Measurements from ENCODE around the gene CCL19. TPM values are rescaled to one million over a fixed set of nuclear protein-coding genes. Genes with fewer than 3 reads are reported as not detected.

Gene CCL19
- total and polyA plus RNA-seq, 2 of the 8 experiments (the other 6 are each of a cell fraction or from before 2014, with no cell fraction given), result not detected

DNA sequence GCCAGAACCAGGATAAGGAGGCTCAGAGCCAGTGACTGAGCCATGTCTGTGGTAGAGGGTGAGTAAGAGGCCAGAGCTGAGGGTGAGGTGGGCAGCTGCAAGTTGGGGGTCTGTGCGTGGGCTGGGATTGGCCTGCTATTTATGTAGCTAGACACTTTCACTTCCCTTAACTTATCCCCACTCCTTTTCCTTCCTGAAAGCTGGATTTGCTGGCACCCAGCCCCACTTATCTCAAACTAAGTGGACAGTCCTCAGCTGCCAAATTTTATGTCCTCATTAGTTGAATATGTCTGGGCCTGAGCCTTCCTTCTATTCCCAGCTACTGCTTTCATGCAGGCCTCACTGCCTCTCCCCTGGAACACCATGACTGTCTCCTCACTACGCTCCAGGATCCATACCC lies 18.9 kb upstream of the CCL19 start, which contains the start of gene CCL21:
Gene CCL21 (minus strand): TSS at position 114 of the 400 bp plus-strand sequence. CDS start 70 bp downstream, at position 44.
- no peaks in the 10 kb centered on the region for H3K4me1 ChIP-seq (replicated peaks in 1 of 4; ENCODE audit: control insufficient read depth in 3 of 4, insufficient read depth in 4 of 4, low read length in 3 of 4)
- H3K4ac ChIP-seq (replicated peaks; ENCODE audit: insufficient read length, low read depth, low read length), result no peak within 1 kb of the TSS
- H4K91ac ChIP-seq (replicated peaks; ENCODE audit: insufficient read length, low read length), result no peak within 1 kb of the TSS
- POLR2A ChIA-PET (ENCODE audit: partially characterized antibody), result no interaction called here
- H3K9me3 ChIP-seq (ENCODE audit: insufficient read depth in 2 of 2, low read depth in 1 of 2, low read length in 1 of 2), result no peaks in the 10 kb centered on the region
- no peak within 1 kb of the TSS for H4K8ac ChIP-seq (ENCODE audit: extremely low read depth, insufficient read depth, low read length)
- no peak within 1 kb of the TSS for H4K5ac ChIP-seq (ENCODE audit: insufficient read length, low read depth, low read length)
- H3K23me2 ChIP-seq (ENCODE audit: low read depth, low read length), result no peaks in the 10 kb centered on the region
- H3K56ac ChIP-seq (replicated peaks; ENCODE audit: insufficient read length, low read depth, low read length), result no peak within 1 kb of the TSS
- H3K9ac ChIP-seq (replicated peaks in 1 of 4; ENCODE audit: extremely low read depth in 1 of 4, low read depth in 3 of 4, low read length in 3 of 4), result no peak within 1 kb of the TSS
- H2AFZ ChIP-seq (ENCODE audit: low read length), result no peak within 1 kb of the TSS
- H3K4me2 ChIP-seq (ENCODE audit: insufficient read depth in 1 of 2, low read depth in 2 of 2, low read length in 2 of 2), result no peak within 1 kb of the TSS
- 81% methylated on average over 2 of the region's 2 CpGs; no CpG with 5 or more reads in 1 of the 2 experiments for WGBS, 2 experiments (ENCODE audit: extremely low coverage in 1 of 2, insufficient coverage in 1 of 2, insufficient read length in 1 of 2, insufficient replicate concordance in 2 of 2, low coverage in 1 of 2, low lambda C conversion rate in 2 of 2, missing lambda C conversion rate in 1 of 2)
- no peak within 1 kb of the TSS for H2BK120ac ChIP-seq (replicated peaks; ENCODE audit: low read depth, low read length)
- H3K27me3 ChIP-seq (replicated peaks in 1 of 4; ENCODE audit: control insufficient read depth in 3 of 4, extremely low read depth in 1 of 4, insufficient read depth in 3 of 4, low read length in 3 of 4), result no peaks in the 10 kb centered on the region; a peak in 3 of 7 replicates
- H3K79me2 ChIP-seq (ENCODE audit: control insufficient read depth in 1 of 2, insufficient read depth in 2 of 2, low read length in 2 of 2), result no peaks in the 10 kb centered on the region
- FAIRE-seq (no peak), DNase-seq (ENCODE audit: low read depth in 1 of 2, low spot score in 2 of 2) (no peak)
- H4K20me1 ChIP-seq (replicated peaks in 1 of 2; ENCODE audit: control insufficient read depth in 1 of 2, insufficient read depth in 2 of 2, low read length in 2 of 2), result no peaks in the 10 kb centered on the region
- CTCF ChIA-PET (ENCODE audit: partially characterized antibody), result interaction anchor here (0.6 to 2.2 kb wide), 7 partner anchors 8 to 72 kb away, joined by 3 to 15 read pairs (median 4); no protein-coding TSS in a partner anchor
- H3K27ac ChIP-seq (ENCODE audit: low read depth, low read length), result no peak within 1 kb of the TSS
- no peaks in the 10 kb centered on the region for H3K79me1 ChIP-seq (ENCODE audit: low read depth, low read length)
- H3K4me3 ChIP-seq (ENCODE audit: extremely low read depth in 1 of 4, insufficient read depth in 2 of 4, low read depth in 3 of 4, low read length in 4 of 4), result no peak within 1 kb of the TSS
- no peak within 1 kb of the TSS for H2BK15ac ChIP-seq (ENCODE audit: low read length)
- H2AK5ac ChIP-seq (ENCODE audit: low read depth, low read length), result no peak within 1 kb of the TSS
- no peak within 1 kb of the TSS for H2BK12ac ChIP-seq (ENCODE audit: low read depth, low read length)
- no peak within 1 kb of the TSS for H3K14ac ChIP-seq (ENCODE audit: insufficient read length)
- no peak within 1 kb of the TSS for H3K18ac ChIP-seq (ENCODE audit: extremely low read depth, low read length)
- no peaks in the 10 kb centered on the region for H3K36me3 ChIP-seq (ENCODE audit: control insufficient read depth in 2 of 4, insufficient read depth in 4 of 4, low read length in 3 of 4)
- no peak within 1 kb of the TSS for H2BK20ac ChIP-seq (ENCODE audit: low read length)
- no peak within 1 kb of the TSS for H2BK5ac ChIP-seq (ENCODE audit: low read depth, low read length)
- no peak within 1 kb of the TSS for H3K23ac ChIP-seq (ENCODE audit: insufficient read length)
- TF ChIP-seq SIRT6 (IDR thresholded peaks at IDR 0.05; ENCODE audit: low read length), result no peak
- no peak for TF ChIP-seq RXRA (IDR thresholded peaks at IDR 0.05; ENCODE audit: insufficient read depth, low read depth, low read length)
- no peak for TF ChIP-seq BACH1 (IDR thresholded peaks at IDR 0.05; ENCODE audit: low read length)
- TF ChIP-seq CTBP2 (IDR thresholded peaks at IDR 0.05; ENCODE audit: borderline replicate concordance, insufficient read depth, insufficient read length, low read length), result no peak
- no peak for TF ChIP-seq NANOG (IDR thresholded peaks at IDR 0.05; ENCODE audit: insufficient read depth, low read depth, low read length, poor library complexity, severe bottlenecking)
- no peak for TF ChIP-seq CHD1 (IDR thresholded peaks at IDR 0.05; ENCODE audit: low read depth, low read length)
- no peak for TF ChIP-seq NRF1 (IDR thresholded peaks at IDR 0.05; ENCODE audit: low read depth, low read length)
- no peak for TF ChIP-seq POU5F1 (IDR thresholded peaks at IDR 0.05; ENCODE audit: low read depth, low read length)
- no peak for TF ChIP-seq TAF1 (IDR thresholded peaks at IDR 0.05; ENCODE audit: low read depth, low read length)
- no peak for TF ChIP-seq CHD2 (IDR thresholded peaks at IDR 0.05; ENCODE audit: low read length)
- no peak for TF ChIP-seq SIN3A (conservative IDR thresholded peaks at IDR 0.05 in 1 of 2, IDR thresholded peaks at IDR 0.05 in 1 of 2; ENCODE audit: low read depth in 1 of 2, low read length in 2 of 2)
- TF ChIP-seq KDM5A (IDR thresholded peaks at IDR 0.05; ENCODE audit: low read length), result no peak
- TF ChIP-seq KDM4A (IDR thresholded peaks at IDR 0.05; ENCODE audit: low read depth, low read length, severe bottlenecking), result no peak
- no peak for TF ChIP-seq RBBP5 (IDR thresholded peaks at IDR 0.05; ENCODE audit: borderline replicate concordance, low read depth, low read length)
